Parathyroid adenoma (tissue), 2 donors: ENCODE results near the gene FFAR3.

Source experiments
- H2AFZ ChIP-seq: fragments of 300-600 bp; sonication (generic); one replicate; pipeline ENCODE4 v1.7.0; 2017; ENCODE audit warnings: antibody characterized with exemption, mild to moderate bottlenecking
- H3K27ac ChIP-seq: fragments of 300-600 bp; sonication (generic); one replicate; pipeline ENCODE4 v1.7.0; 2017
- H3K27me3 ChIP-seq: fragments of 300-600 bp; sonication (generic); one replicate; pipeline ENCODE4 v1.7.0; 2017; ENCODE audit warnings: low read length; ENCODE audit not compliant: control insufficient read depth, insufficient read depth
- H3K36me3 ChIP-seq: fragments of 300-600 bp; sonication (generic); one replicate; pipeline ENCODE4 v1.7.0; 2017; ENCODE audit warnings: low read length; ENCODE audit not compliant: control insufficient read depth, insufficient read depth
- H3K4me1 ChIP-seq: fragments of 300-600 bp; sonication (generic); one replicate; pipeline ENCODE4 v1.7.0; 2017; ENCODE audit warnings: control low read depth
- H3K4me2 ChIP-seq: fragments of 300-600 bp; sonication (generic); one replicate; pipeline ENCODE4 v1.7.0; 2017; ENCODE audit warnings: low read length
- H3K4me3 ChIP-seq: fragments of 300-600 bp; sonication (generic); one replicate; pipeline ENCODE4 v1.7.0; 2017; ENCODE audit warnings: low read depth, low read length
- H3K79me2 ChIP-seq: fragments of 300-600 bp; sonication (generic); one replicate; pipeline ENCODE4 v1.7.0; 2017; ENCODE audit warnings: control low read depth
- H3K9ac ChIP-seq: fragments of 300-600 bp; sonication (generic); one replicate; pipeline ENCODE4 v1.7.0; 2017; ENCODE audit warnings: mild to moderate bottlenecking
- H3K9me3 ChIP-seq: fragments of 300-600 bp; sonication (generic); one replicate; pipeline ENCODE4 v1.7.0; 2017; ENCODE audit warnings: low read length; ENCODE audit not compliant: control insufficient read depth
- CTCF ChIP-seq: fragments of 300-600 bp; sonication (generic); IDR thresholded peaks from one replicate; pipeline ENCODE4 v1.7.0; 2017; ENCODE audit warnings: antibody characterized with exemption, mild to moderate bottlenecking
- donor health status: primary hyperparathyroidism.

Gene FFAR3

GRCh38 chr19:35340431-35340830 lies 17.8 kb upstream of the FFAR3 start:
- Histone ChIP-seq H3K27me3 (no peaks in the 10 kb centered on the region), H3K4me1 (no peaks in the 10 kb centered on the region), H2AFZ (no peak overlapping the region), H3K4me3 (no peak overlapping the region), H3K9me3 (no peaks in the 10 kb centered on the region), H3K36me3 (no peaks in the 10 kb centered on the region), H3K9ac (no peak overlapping the region), H3K79me2 (no peaks in the 10 kb centered on the region), H3K27ac (no peak overlapping the region), H3K4me2 (no peak overlapping the region)
- TF ChIP-seq CTCF, result no peak

GRCh38 chr19:35341006-35341405 lies 17.3 kb upstream of the FFAR3 start:
- Histone ChIP-seq H3K27me3 (no peaks in the 10 kb centered on the region), H3K9ac (no peak overlapping the region), H3K36me3 (no peaks in the 10 kb centered on the region), H3K4me1 (no peaks in the 10 kb centered on the region), H2AFZ (no peak overlapping the region), H3K79me2 (no peaks in the 10 kb centered on the region), H3K4me2 (no peak overlapping the region), H3K27ac (no peak overlapping the region), H3K9me3 (no peaks in the 10 kb centered on the region), H3K4me3 (no peak overlapping the region)
- no peak for TF ChIP-seq CTCF

GRCh38 chr19:35341565-35342225 lies 16.6 kb upstream of the FFAR3 start:
- Histone ChIP-seq H3K9ac (no peak overlapping the region), H3K27me3 (no peaks in the 10 kb centered on the region), H3K4me2 (no peak overlapping the region), H3K79me2 (no peaks in the 10 kb centered on the region), H3K27ac (no peak overlapping the region), H3K4me3 (no peak overlapping the region), H3K36me3 (no peaks in the 10 kb centered on the region), H2AFZ (no peak overlapping the region), H3K4me1 (no peaks in the 10 kb centered on the region), H3K9me3 (no peaks in the 10 kb centered on the region)
- no peak for TF ChIP-seq CTCF

- Histone ChIP-seq H3K4me1 (peaks cover 3% of the 10 kb centered on the region), H3K79me2 (no peaks in the 10 kb centered on the region), H3K36me3 (no peaks in the 10 kb centered on the region), H3K27me3 (no peaks in the 10 kb centered on the region), H3K4me3 (no peak overlapping the region), H3K4me2 (no peak overlapping the region), H3K27ac (no peak overlapping the region), H3K9me3 (no peaks in the 10 kb centered on the region), H2AFZ (no peak overlapping the region), H3K9ac (no peak overlapping the region)
- no peak for TF ChIP-seq CTCF
Observed at GRCh38 chr19:35342430-35342829, 15.8 kb upstream of the FFAR3 start.

- no peak overlapping the region for H3K4me2 ChIP-seq
- H3K4me1 ChIP-seq, result peaks cover 20% of the 10 kb centered on the region
- H3K9me3 ChIP-seq, result no peaks in the 10 kb centered on the region
- H3K4me3 ChIP-seq, result no peak overlapping the region
- H3K79me2 ChIP-seq, result no peaks in the 10 kb centered on the region
- H3K27ac ChIP-seq, result no peak overlapping the region
- H3K27me3 ChIP-seq, result no peaks in the 10 kb centered on the region
- no peak overlapping the region for H2AFZ ChIP-seq
- no peaks in the 10 kb centered on the region for H3K36me3 ChIP-seq
- TF ChIP-seq CTCF, result no peak
- H3K9ac ChIP-seq, result no peak overlapping the region
Observed at GRCh38 chr19:35344511-35345031, 13.7 kb upstream of the FFAR3 start.
